Stimulated activated CD4-positive, alpha-beta T cell treated with anti-CD3 and anti-CD28 coated beads, TNF-alpha, amount 100 ng/mL, for 4 hours (primary cell): Measurements from ENCODE around the gene HAVCR2.

Source experiments
- DNase-seq, 3 experiments: peaks; one replicate each; pipeline ENCODE4 v3.0.0-alpha.2; 2020; ENCODE audit warnings: low read depth in 3 of 3

The HAVCR2 gene

DNA sequence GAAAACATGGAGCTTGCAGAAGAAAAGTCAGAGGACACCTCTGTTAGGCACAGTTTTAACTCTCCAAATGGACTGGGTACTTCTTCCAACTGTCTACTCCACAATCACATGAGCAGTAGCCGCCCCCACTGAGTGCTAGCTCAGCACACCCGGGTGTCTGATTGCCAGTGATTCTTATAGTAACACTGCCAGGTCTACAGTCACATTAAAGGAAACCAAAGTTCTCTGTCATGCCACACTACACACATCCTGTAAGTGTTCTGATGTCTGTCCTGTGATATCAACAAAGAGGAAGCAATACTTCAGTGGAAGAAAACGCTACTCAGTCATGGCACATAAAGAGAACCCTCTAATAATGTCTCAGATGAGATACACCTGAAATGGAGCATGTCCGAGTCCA is at the start of gene HAVCR2:
Gene HAVCR2, minus strand, starts transcription at position 69 of the 400 bp plus-strand sequence. Its CDS starts 61 bp downstream, at position 8.
- peak in 1 of 3 experiments; percentile 6 for DNase-seq

DNA sequence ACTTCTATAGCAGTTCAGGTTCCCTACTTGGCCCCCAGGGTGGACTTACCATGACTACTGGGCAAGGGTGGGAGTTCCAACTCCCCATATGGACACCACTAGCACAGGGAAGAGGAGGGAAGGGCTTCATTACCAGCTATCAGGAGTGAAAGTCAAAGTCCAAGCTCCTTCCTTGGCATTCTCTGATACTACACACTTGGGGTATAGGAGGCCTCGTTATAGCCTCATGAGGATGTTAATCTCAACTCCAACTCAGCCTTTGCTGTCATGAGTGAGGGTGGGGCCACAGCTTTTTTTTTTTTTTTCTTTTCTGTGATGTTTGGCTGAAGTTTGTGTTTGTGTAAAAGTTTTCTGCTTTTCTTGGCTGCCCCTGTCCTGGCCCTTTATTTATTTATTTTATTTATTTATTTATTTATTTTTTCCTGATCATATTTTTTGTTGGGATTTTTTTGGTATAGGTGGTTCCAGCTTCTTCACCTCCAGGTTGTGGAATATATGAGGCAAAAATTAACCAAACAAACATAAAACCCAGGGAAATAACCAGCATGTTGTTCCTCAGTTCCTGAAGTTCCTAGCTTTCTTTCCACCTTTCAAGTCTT is 48.5 kb upstream of the HAVCR2 start:
- DNase-seq: no peak

GRCh38 chr5:157155297-157155696 is 46.5 kb upstream of the HAVCR2 start:
- DNase-seq: no peak

- DNase-seq: no peak
Measured at GRCh38 chr5:157150995-157151394, 42.2 kb upstream of the HAVCR2 start.

GRCh38 chr5:157148734-157149615 is 40.1 kb upstream of the HAVCR2 start:
- peak; percentile 39 to 82 (median 68) for DNase-seq

- DNase-seq: no peak
Measured at GRCh38 chr5:157143127-157143971, 34.5 kb upstream of the HAVCR2 start.

DNA sequence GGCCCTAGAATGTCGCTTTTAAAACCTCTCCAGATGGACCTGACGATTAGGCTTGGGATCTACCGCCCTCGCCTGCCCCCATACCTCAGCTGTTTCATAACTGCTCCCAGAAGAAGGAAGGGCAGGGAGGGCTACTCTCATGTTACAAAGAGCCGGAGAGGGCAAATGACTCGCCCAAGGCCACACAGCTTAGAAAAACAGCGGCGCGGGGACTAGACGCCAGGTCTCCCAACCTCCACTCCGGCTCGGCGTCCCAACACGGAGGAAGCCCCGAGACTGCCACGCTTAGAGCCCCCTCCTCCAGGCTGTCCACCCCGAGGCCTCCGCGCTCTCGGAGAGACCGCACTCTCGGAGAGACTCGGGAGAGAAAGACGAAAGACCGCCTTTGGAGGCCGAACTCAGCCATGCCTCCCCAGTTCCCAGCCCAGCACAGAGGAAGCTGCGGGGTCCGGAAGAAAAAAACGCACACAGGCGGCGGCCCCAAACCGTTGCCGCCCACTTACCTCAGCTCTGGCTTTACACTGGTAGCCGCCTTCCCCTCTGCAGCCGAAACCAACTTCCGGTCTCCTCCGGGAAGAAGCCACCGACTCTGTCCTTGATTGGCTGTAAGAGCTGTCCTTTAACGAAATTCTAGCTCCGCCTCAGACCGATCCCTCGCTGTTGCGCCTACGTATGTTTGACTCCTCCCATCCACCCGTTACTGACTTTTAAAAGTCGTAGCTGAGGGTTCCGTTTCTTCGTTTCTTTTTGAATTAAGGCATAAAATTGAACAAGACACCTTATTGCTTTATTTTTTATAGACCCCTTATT is 33.7 kb upstream of the HAVCR2 start, which contains the start of gene MED7:
Gene MED7, minus strand, starts transcription at position 549 of the 810 bp plus-strand sequence. CDS start 3,434 bp downstream, outside the sequence.
- DNase-seq: peak; percentile 59 to 86 (median 84)

- DNase-seq: no peak
Measured at GRCh38 chr5:157137691-157138090, 28.8 kb upstream of the HAVCR2 start.

DNA sequence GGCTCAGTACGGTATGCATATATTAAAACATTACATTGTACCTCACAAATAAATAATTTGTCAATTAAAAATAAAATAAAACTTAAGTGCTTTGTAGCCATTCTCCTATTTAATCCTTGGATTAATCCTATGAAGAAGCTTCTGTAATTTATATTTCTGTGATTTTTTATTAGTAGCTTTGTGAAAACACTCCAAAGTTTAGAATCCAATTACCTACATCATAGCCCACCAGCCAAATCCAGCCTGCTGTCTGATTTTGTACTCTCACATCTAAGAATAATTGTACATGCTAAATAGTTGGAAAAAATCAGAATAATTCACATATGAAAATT is 23.4 kb upstream of the HAVCR2 start:
- DNase-seq: no peak

DNA sequence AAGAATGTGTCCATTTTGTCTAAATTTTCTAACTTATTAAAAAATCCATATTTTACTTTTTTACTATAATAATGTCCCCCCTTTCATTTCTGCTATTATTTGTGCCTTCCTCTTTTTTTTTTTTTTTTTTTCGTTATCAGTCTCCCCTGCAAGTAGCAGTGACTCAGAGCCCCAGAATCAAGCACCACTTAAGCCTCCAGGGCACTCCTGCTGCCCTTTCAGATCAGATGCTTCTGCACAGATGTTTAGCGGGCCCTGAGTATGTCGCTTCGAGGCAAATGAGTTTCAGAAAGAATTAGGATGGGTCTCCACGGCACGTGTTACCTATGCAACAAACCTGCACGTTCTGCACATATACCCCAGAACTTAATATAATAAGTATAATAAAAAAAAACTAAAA is 22.1 kb upstream of the HAVCR2 start:
- DNase-seq: no peak

DNA sequence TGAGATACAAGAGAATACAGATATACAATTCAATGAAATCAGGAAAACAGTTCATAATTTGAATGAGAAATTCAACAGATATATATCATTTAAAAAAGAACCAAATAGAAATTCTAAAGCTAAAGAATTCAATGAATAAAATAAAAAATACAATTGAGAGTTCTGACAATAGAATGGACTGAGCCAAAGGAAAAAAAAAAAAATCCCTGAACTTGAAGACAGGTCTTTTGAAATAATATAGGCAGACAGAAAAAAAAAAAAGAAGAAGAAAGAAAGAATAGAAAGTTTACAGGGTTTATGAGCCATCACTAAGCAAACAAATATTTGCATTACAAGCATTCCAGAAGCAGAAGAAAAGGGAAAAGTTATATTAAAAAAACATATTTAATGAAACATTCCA is 12.9 kb upstream of the HAVCR2 start:
- DNase-seq: no peak

DNA sequence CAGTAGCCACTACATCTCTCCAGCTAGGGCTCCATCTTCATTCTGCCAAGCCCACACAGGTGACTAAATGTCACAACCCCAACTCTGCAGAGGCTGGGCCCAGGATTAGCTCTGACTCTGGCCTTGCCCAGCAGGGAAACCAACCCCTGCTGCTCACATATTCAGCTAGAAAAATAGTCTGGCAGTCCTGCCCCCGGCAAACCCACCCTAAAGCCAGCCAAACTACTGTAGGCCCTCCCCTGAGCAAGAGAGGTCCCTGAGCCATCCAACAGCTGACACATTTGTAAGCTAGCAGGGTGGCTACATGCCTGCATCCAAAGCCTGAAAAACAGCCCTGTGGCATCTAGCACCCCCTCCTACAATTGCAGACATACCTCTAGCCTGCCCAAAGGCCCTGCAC is 11.3 kb upstream of the HAVCR2 start:
- DNase-seq: no peak

GRCh38 chr5:157116483-157116954 is 7.7 kb upstream of the HAVCR2 start:
- no peak for DNase-seq

- no peak for DNase-seq
Measured at GRCh38 chr5:157115502-157115901, 6.7 kb upstream of the HAVCR2 start.

GRCh38 chr5:157115012-157115411 is 6.2 kb upstream of the HAVCR2 start:
- no peak for DNase-seq

GRCh38 chr5:157113002-157113401 is 4.2 kb upstream of the HAVCR2 start:
- DNase-seq: no peak

DNA sequence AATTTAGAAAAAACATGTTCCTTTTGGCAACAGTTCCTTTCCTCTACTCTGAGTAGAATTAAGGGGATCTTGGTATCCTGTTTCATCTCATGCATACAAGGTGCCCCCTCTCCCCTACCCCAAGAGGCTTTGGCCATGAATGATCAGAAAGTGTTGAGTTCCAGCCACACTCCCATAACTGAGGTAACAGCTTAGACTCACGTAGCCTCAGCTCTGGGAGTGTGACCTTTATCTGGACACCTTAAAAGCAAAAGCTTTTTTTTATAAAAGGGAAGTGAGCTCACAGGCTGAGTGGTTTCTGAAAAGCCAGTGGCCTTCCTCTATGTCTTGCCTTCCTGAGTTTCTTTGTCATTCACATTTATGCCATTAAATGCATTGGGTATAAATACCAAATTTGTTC is 900 bp upstream of the HAVCR2 start:
- no peak for DNase-seq

DNA sequence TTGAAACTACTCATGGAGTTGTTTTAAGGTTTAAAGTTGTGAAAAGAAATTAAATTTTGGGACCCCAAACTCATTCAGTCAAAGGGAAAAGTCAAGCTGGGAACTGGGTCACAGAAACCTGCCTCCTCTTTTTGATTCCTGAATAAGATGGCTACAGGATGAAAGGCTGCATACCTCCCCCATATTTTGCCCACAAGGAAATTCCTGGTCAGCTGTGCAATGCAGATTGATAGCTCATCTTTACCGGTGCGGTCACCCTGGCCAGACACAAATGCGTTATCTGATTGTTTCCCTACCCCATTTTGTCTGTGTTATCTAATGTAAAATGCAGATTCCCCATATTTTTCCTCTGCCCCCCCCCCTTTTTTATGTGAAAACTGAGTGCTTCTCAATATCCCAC is 1.3 kb downstream of the HAVCR2 start:
- no peak for DNase-seq

GRCh38 chr5:157106630-157107461 is 2.0 kb downstream of the HAVCR2 start:
- DNase-seq: no peak

DNA sequence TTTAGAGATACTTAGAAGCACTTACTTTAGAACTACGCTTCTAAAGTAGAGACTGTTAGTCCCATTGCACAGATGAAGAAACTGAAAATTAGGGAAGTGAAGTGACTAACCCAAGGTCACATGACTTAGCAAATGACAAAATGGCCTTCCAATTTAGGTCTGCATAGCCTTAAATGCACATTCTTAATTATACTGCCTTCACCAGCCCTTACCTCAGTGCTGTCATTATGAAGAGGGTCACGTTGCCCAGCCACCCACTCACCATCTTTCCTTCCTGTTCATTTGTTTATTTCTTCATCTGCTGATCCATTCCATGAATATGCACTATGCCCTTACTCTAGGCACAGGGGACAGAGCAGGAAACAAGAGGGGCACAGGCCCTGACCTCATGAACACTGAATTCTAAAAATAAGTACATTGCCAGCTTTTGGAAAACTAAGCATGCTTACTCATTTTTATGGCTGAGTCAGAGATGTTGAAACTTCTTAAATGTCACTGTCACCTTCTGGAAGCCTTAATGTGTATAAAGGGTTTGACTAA is 8.6 kb downstream of the HAVCR2 start:
- no peak for DNase-seq
